BLaER1 treated with 17β-estradiol and CSF1 and Interleukin-3, amounts not matched to agents 10 nM and 100 nM (cell line): ENCODE measurements around the gene CPN1.
A peak's percentile ranks its signal among the peaks of the same experiment; 100 is the strongest.

Experiments
- H3K27ac ChIP-seq, 11 experiments: shearing (Covaris generic); formaldehyde crosslinking; 2 replicates each; pipeline ENCODE4 v1.8.1; 2022
- H3K27me3 ChIP-seq, 11 experiments: shearing (Covaris generic); formaldehyde crosslinking; 2 replicates each; pipeline ENCODE4 v1.8.1; 2022
- H3K36me3 ChIP-seq, 11 experiments: shearing (Covaris generic); formaldehyde crosslinking; 2 replicates each; pipeline ENCODE4 v1.8.1; 2022
- H3K4me1 ChIP-seq, 10 experiments: shearing (Covaris generic); formaldehyde crosslinking; 2 replicates each; pipeline ENCODE4 v1.8.1; 2022
- H3K4me2 ChIP-seq, 11 experiments: shearing (Covaris generic); formaldehyde crosslinking; 2 replicates each; pipeline ENCODE4 v1.8.1; 2022
- H3K4me3 ChIP-seq, 10 experiments: shearing (Covaris generic); formaldehyde crosslinking; 2 replicates each; pipeline ENCODE4 v1.8.1; 2022
- H3K9ac ChIP-seq, 11 experiments: shearing (Covaris generic); formaldehyde crosslinking; 2 replicates each; pipeline ENCODE4 v1.8.1; 2022
- H3K9me3 ChIP-seq, 11 experiments: shearing (Covaris generic); formaldehyde crosslinking; replicated peaks in 1 of 11; 2 replicates each; pipeline ENCODE4 v1.8.1; 2022
- H4K20me1 ChIP-seq, 11 experiments: shearing (Covaris generic); formaldehyde crosslinking; 2 replicates each; pipeline ENCODE4 v1.8.1; 2022
- Cebpa-rat ChIP-seq, 11 experiments: shearing (Covaris generic); IDR thresholded peaks; 2 replicates each; pipeline ENCODE4 v1.8.1; 2022

The CPN1 gene

DNA sequence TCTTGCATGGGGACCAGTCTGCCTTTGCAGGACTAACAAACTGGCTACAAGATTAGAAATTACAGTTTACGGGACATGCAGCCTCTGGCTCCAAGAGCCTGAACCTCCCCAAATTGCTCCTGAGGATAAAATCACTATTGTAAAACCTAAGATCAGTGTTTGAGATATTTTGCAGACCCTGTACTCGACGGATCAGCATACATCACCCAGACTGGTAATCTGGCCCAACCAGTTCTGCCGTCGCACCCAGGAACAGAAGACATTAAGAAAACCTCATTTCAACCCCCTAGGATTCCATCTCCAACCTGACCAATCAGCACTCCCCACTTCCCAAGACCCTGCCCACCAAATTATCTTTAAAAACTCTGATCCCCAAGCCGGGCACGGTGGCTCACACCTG is 44.8 kb downstream of the CPN1 start:
- no peak for TF ChIP-seq Cebpa-rat (IDR thresholded peaks at IDR 0.05)
- Histone ChIP-seq H3K36me3 (no peaks in the 10 kb centered on the region), H3K9me3 (peaks cover 0 to 3% (median 0%) of the 10 kb centered on the region in 11 experiments; a peak in 1 of 22 replicates), H3K4me1 (peaks cover 6 to 20% (median 13%) of the 10 kb centered on the region in 10 experiments; a peak in 19 of 20 replicates), H3K4me2 (no peak overlapping the region), H3K27ac (no peak overlapping the region), H3K9ac (no peak overlapping the region), H3K4me3 (no peak overlapping the region), H3K27me3 (no peaks in the 10 kb centered on the region), H4K20me1 (no peaks in the 10 kb centered on the region)

DNA sequence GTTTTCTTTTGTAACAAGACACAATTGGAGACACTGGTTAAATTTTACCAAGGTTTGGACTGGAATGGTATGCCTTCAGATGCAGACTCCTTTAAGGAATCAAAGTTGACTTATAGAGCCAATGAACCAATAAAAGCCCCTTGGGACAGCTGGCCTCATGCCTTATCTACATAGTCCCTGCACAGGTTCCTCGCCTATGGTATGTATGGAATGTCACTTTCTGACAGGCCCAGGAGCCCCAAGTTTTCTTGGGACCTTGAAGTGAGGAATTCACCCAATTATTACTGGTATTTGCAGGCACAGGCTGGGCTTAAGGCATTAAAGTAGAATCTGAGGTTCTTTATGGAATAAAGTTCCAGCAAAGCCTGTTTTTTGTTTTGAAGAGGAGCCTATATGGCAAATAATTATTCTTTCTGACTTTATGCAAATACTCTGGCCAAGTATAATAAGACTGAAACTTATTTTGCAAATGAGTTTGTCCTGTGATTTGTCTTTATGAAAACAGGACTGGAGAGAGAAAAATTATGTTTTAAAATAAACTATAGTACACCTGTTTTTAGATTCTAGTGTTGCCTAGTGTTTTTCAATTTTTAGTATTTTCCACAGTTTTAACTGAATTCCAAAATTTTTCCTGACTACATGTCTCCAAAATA is 47.8 kb downstream of the CPN1 start:
- no peak for TF ChIP-seq Cebpa-rat (IDR thresholded peaks at IDR 0.05)
- Histone ChIP-seq H3K27ac (no peak overlapping the region), H3K4me2 (no peak overlapping the region)

DNA sequence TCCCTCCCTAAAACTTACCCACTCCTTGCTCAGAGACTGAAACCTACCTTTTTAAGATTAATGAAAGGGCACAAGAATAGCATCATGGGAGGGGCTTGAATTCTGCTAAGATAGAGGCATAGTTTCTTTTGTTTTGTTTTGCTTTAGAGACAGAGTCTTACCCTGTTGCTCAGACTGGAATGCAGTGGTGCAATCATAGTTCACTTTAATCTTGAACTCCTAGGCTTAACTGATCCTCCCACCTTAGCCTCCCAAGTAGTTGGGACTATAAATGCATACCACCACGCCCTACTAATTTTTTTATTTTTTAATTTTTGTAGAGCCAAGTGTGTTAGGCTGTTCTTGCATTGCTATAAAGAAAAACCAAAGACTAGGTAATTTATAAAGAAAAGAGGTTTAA is 54.3 kb downstream of the CPN1 start:
- TF ChIP-seq Cebpa-rat (IDR thresholded peaks at IDR 0.05) = no peak
- no peak overlapping the region for H3K4me2 ChIP-seq

More for the DNA sequence above, 47.8 kb downstream of the CPN1 start:
- Histone ChIP-seq H3K4me3 (no peak overlapping the region), H3K27me3 (no peaks in the 10 kb centered on the region), H3K9ac (no peak overlapping the region), H4K20me1 (no peaks in the 10 kb centered on the region), H3K36me3 (no peaks in the 10 kb centered on the region), H3K9me3 (peaks cover 6 to 13% (median 8%) of the 10 kb centered on the region in 11 experiments), H3K4me1 (peaks cover 6 to 12% (median 11%) of the 10 kb centered on the region in 10 experiments; a peak in 19 of 20 replicates)

DNA sequence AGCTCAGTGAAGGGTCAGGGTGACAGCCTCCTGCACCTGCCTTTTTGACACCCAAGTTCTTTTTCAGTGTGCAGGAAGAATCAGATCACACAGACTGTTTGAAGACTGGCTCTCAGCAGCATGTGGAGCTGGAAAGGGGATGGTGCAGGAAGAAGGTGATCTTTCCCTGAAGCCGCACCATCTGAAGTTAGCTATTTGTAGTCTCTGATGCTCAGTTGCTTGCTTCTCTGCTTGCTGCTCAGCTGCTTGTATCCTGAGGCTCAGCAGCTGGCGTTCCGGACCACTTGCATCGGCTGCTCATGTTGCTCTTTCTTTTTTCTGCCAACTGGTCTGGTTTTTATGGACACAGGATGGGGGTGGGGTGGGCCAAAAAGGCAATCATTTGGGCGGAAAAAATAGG is 56.1 kb downstream of the CPN1 start:
- TF ChIP-seq Cebpa-rat (IDR thresholded peaks at IDR 0.05) = no peak
- H4K20me1 ChIP-seq = no peaks in the 10 kb centered on the region
- H3K9ac ChIP-seq = no peak overlapping the region
- peaks cover 0 to 9% (median 4%) of the 10 kb centered on the region in 10 experiments; a peak in 14 of 20 replicates for H3K4me1 ChIP-seq
- peaks cover 25 to 38% (median 32%) of the 10 kb centered on the region in 11 experiments for H3K9me3 ChIP-seq
- peaks cover 0 to 11% (median 0%) of the 10 kb centered on the region in 11 experiments; a peak in 3 of 22 replicates for H3K36me3 ChIP-seq
- no peaks in the 10 kb centered on the region for H3K27me3 ChIP-seq
- no peak overlapping the region for H3K4me2 ChIP-seq
- H3K27ac ChIP-seq = no peak overlapping the region
- no peak overlapping the region for H3K4me3 ChIP-seq

More for the DNA sequence above, 54.3 kb downstream of the CPN1 start:
- Histone ChIP-seq H3K9ac (no peak overlapping the region), H4K20me1 (no peaks in the 10 kb centered on the region), H3K27me3 (no peaks in the 10 kb centered on the region), H3K9me3 (peaks cover 25 to 38% (median 32%) of the 10 kb centered on the region in 11 experiments), H3K27ac (no peak overlapping the region), H3K4me3 (no peak overlapping the region), H3K36me3 (peaks cover 0 to 11% (median 0%) of the 10 kb centered on the region in 11 experiments; a peak in 3 of 22 replicates), H3K4me1 (no peaks in the 10 kb centered on the region; a peak in 2 of 20 replicates)

DNA sequence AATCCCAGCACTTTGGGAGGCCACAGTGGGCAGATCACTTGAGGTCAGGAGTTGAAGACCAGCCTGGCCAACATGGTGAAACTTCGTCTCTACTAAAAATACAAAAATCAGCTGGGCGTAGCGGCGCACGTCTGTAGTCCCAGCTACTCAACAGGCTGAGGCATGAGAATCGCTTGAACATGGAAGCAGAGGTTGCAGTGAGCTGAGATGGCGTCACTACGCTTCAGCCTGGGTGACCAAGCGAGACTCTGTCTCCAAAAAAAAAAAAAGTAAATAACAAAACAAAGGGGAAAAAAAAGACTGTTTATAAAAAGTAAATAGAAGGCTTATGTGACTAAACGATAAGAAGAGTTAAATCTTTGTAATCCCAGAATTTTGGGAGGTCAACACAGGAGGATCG is 56.9 kb downstream of the CPN1 start:
- H3K4me3 ChIP-seq = no peak overlapping the region
- H3K4me2 ChIP-seq = no peak overlapping the region
- H4K20me1 ChIP-seq = no peaks in the 10 kb centered on the region
- peaks cover 0 to 17% (median 11%) of the 10 kb centered on the region in 10 experiments; a peak in 14 of 20 replicates for H3K4me1 ChIP-seq
- H3K27me3 ChIP-seq = no peaks in the 10 kb centered on the region
- no peak for TF ChIP-seq Cebpa-rat (IDR thresholded peaks at IDR 0.05)
- H3K27ac ChIP-seq = no peak overlapping the region
- H3K9ac ChIP-seq = no peak overlapping the region
- H3K9me3 ChIP-seq = peaks cover 25 to 34% (median 30%) of the 10 kb centered on the region in 11 experiments
- H3K36me3 ChIP-seq = peaks cover 0 to 11% (median 0%) of the 10 kb centered on the region in 11 experiments; a peak in 3 of 22 replicates

DNA sequence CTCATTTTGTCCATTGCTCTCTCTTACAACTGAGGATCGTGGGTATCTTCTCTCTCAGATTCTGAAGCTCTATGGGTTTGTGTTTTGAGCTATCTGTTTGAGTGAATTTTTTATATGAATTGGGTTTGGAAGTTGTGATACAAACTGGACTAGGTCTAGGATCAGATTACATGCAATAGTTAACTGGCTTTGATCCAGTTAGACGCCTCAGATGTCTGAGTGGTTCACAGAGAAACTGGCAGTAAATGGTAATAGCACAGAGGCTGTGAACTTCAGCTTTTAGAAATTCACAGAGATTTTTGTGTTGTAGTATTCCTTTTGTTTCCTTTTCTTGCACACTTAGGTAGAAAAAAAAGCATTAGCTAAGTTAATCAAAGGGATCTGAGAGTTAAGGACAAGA is 59.3 kb downstream of the CPN1 start:
- no peak overlapping the region for H3K27ac ChIP-seq
- no peak for TF ChIP-seq Cebpa-rat (IDR thresholded peaks at IDR 0.05)

DNA sequence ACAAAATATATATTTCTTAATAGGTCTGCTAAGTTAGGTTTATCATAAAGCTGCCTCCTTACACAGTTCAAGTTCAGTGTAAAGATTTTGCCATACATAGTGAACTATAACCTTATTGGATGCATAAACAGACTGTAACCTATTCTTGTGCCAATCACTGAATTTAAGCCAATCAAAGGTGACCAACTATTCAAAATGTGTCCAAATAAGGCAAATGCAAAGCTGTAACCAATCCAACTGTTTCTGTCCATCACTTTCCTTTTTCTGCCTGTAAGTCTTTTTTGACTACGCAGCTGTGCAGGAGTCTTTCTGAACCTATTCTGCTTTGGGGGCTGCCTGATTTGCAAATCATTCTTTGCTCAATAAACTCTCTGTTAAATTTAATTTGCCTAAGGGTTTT is 60.3 kb downstream of the CPN1 start:
- H3K4me2 ChIP-seq = no peak overlapping the region

More for the DNA sequence above, 59.3 kb downstream of the CPN1 start:
- no peak overlapping the region for H3K4me2 ChIP-seq
- no peaks in the 10 kb centered on the region for H4K20me1 ChIP-seq
- no peak overlapping the region for H3K4me3 ChIP-seq
- peaks cover 0 to 1% (median 0%) of the 10 kb centered on the region in 11 experiments; a peak in 1 of 22 replicates for H3K36me3 ChIP-seq
- no peak overlapping the region for H3K9ac ChIP-seq
- H3K4me1 ChIP-seq = peaks cover 0 to 17% (median 11%) of the 10 kb centered on the region in 10 experiments; a peak in 14 of 20 replicates
- peaks cover 4 to 12% (median 7%) of the 10 kb centered on the region in 11 experiments for H3K9me3 ChIP-seq
- H3K27me3 ChIP-seq = no peaks in the 10 kb centered on the region

DNA sequence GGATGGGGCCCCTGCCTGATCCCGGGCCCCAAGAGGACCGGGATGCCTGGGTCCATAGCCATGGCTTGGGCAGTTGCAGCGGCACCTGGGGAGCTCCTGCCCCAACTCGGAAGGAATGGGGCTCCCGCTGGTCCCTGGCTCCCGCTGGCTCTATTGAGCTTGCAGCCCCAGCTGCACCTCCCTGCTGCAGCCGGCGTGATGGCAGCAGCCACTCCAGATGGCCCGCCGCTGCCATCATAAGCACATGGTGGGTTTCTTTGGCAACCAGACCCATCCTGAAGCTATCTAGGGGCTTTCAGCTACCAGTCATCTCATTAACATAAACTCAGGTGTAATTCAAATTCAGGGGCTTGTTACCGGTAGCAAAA is 60.8 kb downstream of the CPN1 start:
- H4K20me1 ChIP-seq = no peaks in the 10 kb centered on the region
- no peak for TF ChIP-seq Cebpa-rat (IDR thresholded peaks at IDR 0.05)
- H3K9ac ChIP-seq = no peak overlapping the region
- H3K4me1 ChIP-seq = peaks cover 0 to 17% (median 11%) of the 10 kb centered on the region in 10 experiments; a peak in 14 of 20 replicates
- no peaks in the 10 kb centered on the region for H3K9me3 ChIP-seq
- no peaks in the 10 kb centered on the region for H3K36me3 ChIP-seq
- peak overlapping the region in 8 of 11 experiments; percentile 30 to 42 (median 38); a peak in 13 of 22 replicates for H3K4me2 ChIP-seq
- no peak overlapping the region for H3K4me3 ChIP-seq
- no peaks in the 10 kb centered on the region for H3K27me3 ChIP-seq
- no peak overlapping the region for H3K27ac ChIP-seq

More for the DNA sequence above, 60.3 kb downstream of the CPN1 start:
- no peak overlapping the region for H3K9ac ChIP-seq
- no peak overlapping the region for H3K27ac ChIP-seq
- H3K27me3 ChIP-seq = no peaks in the 10 kb centered on the region
- H3K9me3 ChIP-seq = peaks cover 0 to 1% (median 0%) of the 10 kb centered on the region in 11 experiments; a peak in 2 of 22 replicates
- peaks cover 0 to 17% (median 11%) of the 10 kb centered on the region in 10 experiments; a peak in 14 of 20 replicates for H3K4me1 ChIP-seq
- no peaks in the 10 kb centered on the region for H3K36me3 ChIP-seq
- no peak for TF ChIP-seq Cebpa-rat (IDR thresholded peaks at IDR 0.05)
- H3K4me3 ChIP-seq = no peak overlapping the region
- H4K20me1 ChIP-seq = no peaks in the 10 kb centered on the region

DNA sequence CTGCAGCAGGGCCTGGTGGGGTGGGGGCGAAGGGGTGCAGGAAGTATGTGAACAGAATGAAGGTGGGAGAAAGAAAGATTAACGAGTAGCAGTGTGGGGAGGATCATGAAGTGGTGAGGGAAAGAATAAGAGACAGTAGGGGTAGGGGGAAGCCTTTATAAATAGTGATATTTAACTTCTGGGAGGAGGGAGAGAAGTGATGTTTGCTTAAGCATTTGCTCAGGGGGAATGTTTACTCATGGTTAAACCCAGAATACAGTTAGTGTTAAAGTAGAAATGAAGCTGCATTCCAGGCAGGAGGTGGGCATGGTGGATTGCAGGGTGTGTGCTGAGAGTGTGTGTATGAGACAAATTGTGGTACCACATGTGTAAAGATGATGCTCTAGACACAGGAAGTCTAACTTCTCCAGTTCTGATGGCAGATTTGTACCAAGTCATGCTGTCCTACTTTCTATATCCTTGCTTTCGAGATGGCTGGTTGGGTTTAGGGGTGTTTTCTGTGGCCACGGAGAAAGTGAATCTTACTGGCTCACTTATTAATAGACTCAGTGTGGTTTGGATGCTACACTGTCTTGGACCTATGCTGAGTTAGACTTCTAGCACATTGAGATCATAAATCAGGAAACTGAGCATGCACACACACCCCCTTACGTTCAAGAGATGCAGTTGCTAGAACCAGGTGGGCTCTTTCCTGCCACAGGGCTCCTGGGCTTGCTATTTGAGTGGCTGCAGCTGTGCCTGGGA is 61.4 kb downstream of the CPN1 start:
- H3K4me2 ChIP-seq = peak overlapping the region in 8 of 11 experiments; percentile 30 to 42 (median 38); a peak in 13 of 22 replicates
- H3K9ac ChIP-seq = no peak overlapping the region
- peaks cover 0 to 17% (median 11%) of the 10 kb centered on the region in 10 experiments; a peak in 14 of 20 replicates for H3K4me1 ChIP-seq
- no peak overlapping the region for H3K27ac ChIP-seq
- peaks cover 0 to under 1% (median 0%) of the 10 kb centered on the region in 11 experiments; a peak in 1 of 22 replicates for H3K9me3 ChIP-seq
- no peak for TF ChIP-seq Cebpa-rat (IDR thresholded peaks at IDR 0.05)
- no peaks in the 10 kb centered on the region for H3K36me3 ChIP-seq
- no peaks in the 10 kb centered on the region for H3K27me3 ChIP-seq
- no peak overlapping the region for H3K4me3 ChIP-seq
- H4K20me1 ChIP-seq = no peaks in the 10 kb centered on the region
